A549 (cell line): ENCODE results near the gene GAS7. TPM values are rescaled to one million over a fixed set of nuclear protein-coding genes. Genes with fewer than 3 reads are reported as not detected.
"Not testable (repeated sequence)": the region's sequence is repeated elsewhere in the genome, so short reads cannot be mapped to it uniquely, and the experiment has no call there.

Experiments used
- ATAC-seq, 2 experiments: fragments of 200-7000 bp in 1 of 2; fragments of >200 bp in 1 of 2; cut with Nextera tagmentation in 1 of 2; cut with Tn5 transposase in 1 of 2; 3 replicates each; pipeline versions ENCODE4 v1.8.0 to v1.9.1; 2018 to 2020; ENCODE audit warnings: mild to moderate bottlenecking in 1 of 2, moderate library complexity in 1 of 2
- CTCF ChIA-PET: fragments of 300-600 bp; sonication (Branson Sonifier 250); formaldehyde crosslinking; extraction: SDS; loops from one replicate; lab custom pipeline; 2021; ENCODE audit warnings: antibody characterized with exemption, inconsistent platforms; lab: Yijun Ruan, JAX
- POLR2A ChIA-PET: fragments of 350-600 bp; formaldehyde crosslinking; extraction: SDS; loops from one replicate; lab custom pipeline; 2021; ENCODE audit warnings: antibody characterized with exemption, inconsistent platforms; lab: Yijun Ruan, JAX
- DNase-seq, 2 experiments: peaks; one replicate each; pipeline versions ENCODE4 v3.0.0 to v3.0.0-alpha.2; 2011 to 2016; ENCODE audit warnings: low read depth in 1 of 2, low spot score in 1 of 2
- FAIRE-seq: peaks from 2 replicates; lab custom pipeline; 2011; peaks lifted over from hg19 to GRCh38; lab: Jason Lieb, UNC
- H3K27ac ChIP-seq, 2 experiments: fragments of >200 bp; sonication (Bioruptor Twin); formaldehyde crosslinking; 3 replicates each; pipeline ENCODE4 v1.5.1; 2016 to 2017
- H3K4me1 ChIP-seq: fragments of >200 bp; sonication (Bioruptor Twin); formaldehyde crosslinking; 3 replicates; pipeline ENCODE4 v1.6.1; 2016
- H3K4me2 ChIP-seq: fragments of >200 bp; sonication (Bioruptor Twin); formaldehyde crosslinking; 3 replicates; pipeline ENCODE4 v1.6.1; 2016
- H3K4me3 ChIP-seq: fragments of >200 bp; sonication (Bioruptor Twin); formaldehyde crosslinking; 3 replicates; pipeline ENCODE4 v1.5.1; 2016
- H3K9me3 ChIP-seq: fragments of >200 bp; sonication (Bioruptor Twin); formaldehyde crosslinking; 3 replicates; pipeline ENCODE4 v1.6.1; 2016
- CBX8 ChIP-seq: fragments of 200-600 bp; sonication (generic); IDR thresholded peaks from 2 replicates; pipeline ENCODE4 v1.6.1; 2016
- CHD2 ChIP-seq: fragments of 150-350 bp; IDR thresholded peaks from 2 replicates; pipeline ENCODE4 v1.6.1; 2014; ENCODE audit warnings: low read length; ENCODE audit not compliant: partially characterized antibody
- CHD4 ChIP-seq: fragments of 200-600 bp; sonication (generic); IDR thresholded peaks from 2 replicates; pipeline ENCODE4 v1.6.1; 2016; ENCODE audit warnings: antibody characterized with exemption, mild to moderate bottlenecking, borderline replicate concordance
- EP300 ChIP-seq, 2 experiments: fragments of >200 bp; sonication (Bioruptor Twin); formaldehyde crosslinking; IDR thresholded peaks; 2 replicates in 1 of 2; 3 replicates in 1 of 2; pipeline ENCODE4 v1.6.1; 2016 to 2017
- FOSL2 ChIP-seq, 2 experiments: fragments of 450-650 bp in 1 of 2; fragments of >200 bp in 1 of 2; sonication (Bioruptor Twin) in 1 of 2; formaldehyde crosslinking; IDR thresholded peaks; 2 replicates each; pipeline versions ENCODE4 v1.5.0 to v1.6.1; 2016 to 2020; ENCODE audit warnings: mild to moderate bottlenecking in 1 of 2, moderate library complexity in 1 of 2
- HEYL ChIP-seq: fragments of 250-450 bp; sonication (Bioruptor Pico); IDR thresholded peaks from 2 replicates; pipeline ENCODE4 v1.8.0; 2021; ENCODE audit warnings: mild to moderate bottlenecking, moderate library complexity
- HOXB13 ChIP-seq: fragments of 250-450 bp; sonication (Bioruptor Pico); IDR thresholded peaks from 2 replicates; pipeline ENCODE4 v1.5.0; 2020; ENCODE audit warnings: low read depth, mild to moderate bottlenecking, moderate library complexity
- KDM5A ChIP-seq: fragments of 200-600 bp; sonication (generic); IDR thresholded peaks from 2 replicates; pipeline ENCODE4 v1.6.1; 2016; ENCODE audit warnings: antibody characterized with exemption, mild to moderate bottlenecking
- MAZ ChIP-seq: fragments of 150-350 bp; IDR thresholded peaks from 2 replicates; pipeline ENCODE4 v1.6.1; 2014; ENCODE audit warnings: antibody characterized with exemption, low read depth, low read length, borderline replicate concordance
- NFE2L2 ChIP-seq: fragments of 150-350 bp; conservative IDR thresholded peaks from 2 replicates; pipeline ENCODE4 v1.6.1; 2014; ENCODE audit warnings: low read length
- NR3C1 ChIP-seq: fragments of >200 bp; sonication (Bioruptor Twin); formaldehyde crosslinking; IDR thresholded peaks from 3 replicates; pipeline ENCODE4 v1.6.1; 2017
- RFX5 ChIP-seq: fragments of 450-650 bp; IDR thresholded peaks from 2 replicates; pipeline ENCODE4 v1.7.1; 2014; ENCODE audit warnings: antibody characterized with exemption, mild to moderate bottlenecking, moderate library complexity
- RNF2 ChIP-seq: fragments of 200-600 bp; sonication (generic); IDR thresholded peaks from 2 replicates; pipeline ENCODE4 v1.6.1; 2016; ENCODE audit warnings: low read depth, mild to moderate bottlenecking, antibody characterized with exemption, moderate library complexity, borderline replicate concordance
- TP53 ChIP-seq: fragments of 250-450 bp; sonication (Bioruptor Pico); IDR thresholded peaks from 2 replicates; pipeline ENCODE4 v1.5.0; 2021; ENCODE audit warnings: mild to moderate bottlenecking, moderate library complexity
- ZC3H11A ChIP-seq: fragments of 450-650 bp; IDR thresholded peaks from 2 replicates; pipeline ENCODE4 v1.6.1; 2014; ENCODE audit warnings: antibody characterized with exemption, mild to moderate bottlenecking
- WGBS: methylation state at CpG from one replicate; pipeline ENCODE4 v1.1.6; 2017; ENCODE audit errors: missing lambda C conversion rate; 5-methylcytosine and 5-hydroxymethylcytosine counted together
- polyA plus RNA-seq, 4 experiments: library from polyadenylated mRNA; depleted of rRNA in 3 of 4; stranded (reverse); fragments of >200 nt; fragmentation: RNase III in 1 of 4; extraction: RNeasy Plus Mini Kit Qiagen cat#74134 plus additional on column Dnase treatment in 1 of 4; gene quantifications; 2 replicates in 3 of 4; 3 replicates in 1 of 4; pipeline ENCODE4 v1.2.3, GENCODE V29; 2011 to 2017
- TF ChIP-seq, protein P1 (sequence below): fragments of 200-600 bp; sonication (generic); IDR thresholded peaks from 2 replicates; pipeline ENCODE4 v1.6.1; 2016; ENCODE audit warnings: antibody characterized with exemption, mild to moderate bottlenecking, moderate library complexity

Gene GAS7
- polyA plus RNA-seq, 2 of the 4 experiments (the other 2 are of a cell fraction): 1.3 to 1.5 TPM

- H3K4me2 ChIP-seq, H3K4me3 ChIP-seq, H3K4me1 ChIP-seq, DNase-seq, H3K27ac ChIP-seq, POLR2A ChIA-PET, FAIRE-seq, ATAC-seq, H3K9me3 ChIP-seq: not testable (repeated sequence)
- WGBS: 58% methylated on average over 8 of the region's 8 CpGs
- CTCF ChIA-PET: interaction anchor here (0.6 to 1.3 kb wide), 2 partner anchors 10 to 1620 kb away, joined by 3 to 5 read pairs; partner anchors contain the start of gene RPL26
Observed at GRCh38 chr17:10002567-10003360, 195.6 kb downstream of the GAS7 start.

DNA sequence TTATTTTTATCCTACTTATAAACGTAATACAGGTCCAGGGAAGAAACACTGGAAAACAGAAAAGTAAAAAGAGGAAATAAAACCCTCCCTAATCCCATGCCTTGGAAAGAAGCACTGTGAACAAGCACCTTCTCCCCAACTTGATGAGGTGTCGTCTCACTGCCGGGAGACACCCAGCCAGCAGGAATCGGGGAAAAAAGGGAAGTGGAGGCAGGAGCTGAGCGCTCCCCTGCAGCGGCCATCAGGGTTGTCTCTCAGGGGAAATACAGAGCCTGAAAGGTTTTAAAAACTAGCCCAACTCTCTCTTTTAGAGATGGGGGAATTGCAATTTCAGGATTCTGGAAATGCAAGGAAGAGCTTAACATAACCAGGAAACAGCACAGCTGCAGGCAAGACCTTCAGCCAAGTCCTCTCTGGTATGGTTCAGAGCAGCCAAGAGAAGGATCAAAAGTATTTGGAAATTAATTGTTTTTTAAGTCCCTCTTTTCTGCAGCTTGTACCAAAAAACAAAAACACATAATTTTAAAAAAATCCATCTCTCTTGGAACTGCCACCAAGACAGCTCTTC, 197.0 kb downstream of the GAS7 start:
- POLR2A ChIA-PET: no interaction called here
- Histone ChIP-seq H3K27ac (no peak overlapping the region), H3K9me3 (no peaks in the 10 kb centered on the region), H3K4me2 (no peak overlapping the region), H3K4me3 (no peak overlapping the region), H3K4me1 (no peaks in the 10 kb centered on the region)
- ATAC-seq (no peak), DNase-seq (no peak), FAIRE-seq (no peak)
- CTCF ChIA-PET: interaction anchor here (0.7 to 1.3 kb wide), 5 partner anchors 12 to 773 kb away, joined by 3 to 4 read pairs (median 3); no protein-coding TSS in a partner anchor
- 44% methylated on average over 6 of the region's 6 CpGs for WGBS
- TF ChIP-seq RNF2 (no peak), KDM5A (no peak), FOSL2 (IDR thresholded peaks at IDR 0.05) (no peak), FOSL2 (CRISPR knock-in tag; IDR thresholded peaks at IDR 0.05) (no peak), EP300 (IDR thresholded peaks at IDR 0.05) (no peak), NR3C1 (no peak)

DNA sequence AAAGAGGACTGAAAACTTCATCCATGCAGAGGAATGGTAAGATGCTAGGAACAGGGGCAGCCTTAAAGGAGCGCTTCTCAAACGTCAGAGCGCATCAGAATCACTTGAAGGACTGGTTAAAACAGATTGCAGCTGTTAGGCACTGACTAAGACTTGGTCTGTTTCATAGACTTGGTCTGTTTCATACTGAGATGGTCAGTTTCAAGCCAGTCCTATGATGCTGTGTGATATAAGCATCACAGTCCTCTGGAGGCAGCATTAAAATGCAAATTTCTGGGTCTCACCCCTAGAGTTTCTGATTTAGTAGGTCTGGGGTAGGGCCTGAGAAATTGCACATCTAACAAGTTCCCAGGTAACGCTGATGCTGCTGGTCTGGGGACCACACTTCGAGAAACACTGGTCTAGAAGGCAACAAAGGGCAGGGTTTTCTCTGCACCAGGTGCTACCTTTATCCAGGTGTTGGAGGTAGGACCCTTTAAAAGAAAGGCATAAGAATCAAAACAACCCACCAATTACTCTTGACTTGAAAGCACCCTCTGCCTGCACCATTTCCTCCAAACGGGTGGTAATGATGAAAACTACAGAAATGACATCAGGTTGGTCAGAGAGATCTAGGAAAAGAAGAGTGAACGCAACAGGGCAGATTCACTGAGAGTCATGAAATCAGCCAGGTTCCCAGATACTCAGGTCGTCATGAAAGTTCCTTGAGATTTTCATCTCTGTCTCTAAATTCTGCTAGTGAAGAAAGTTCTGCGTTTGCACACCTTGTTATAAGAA, 198.3 kb downstream of the GAS7 start:
- POLR2A ChIA-PET: no interaction called here
- CTCF ChIA-PET: interaction anchor here (1.0 kb wide), 1 partner anchor 26 kb away, joined by 3 read pairs; no protein-coding TSS in a partner anchor
- ATAC-seq: no peak; a peak in 1 of 6 replicates
- Histone ChIP-seq H3K4me3 (no peak overlapping the region), H3K9me3 (0 out of 3 replicates have a peak, but pooled peaks cover 4% of the 10 kb centered on the region), H3K27ac (no peak overlapping the region), H3K4me1 (no peaks in the 10 kb centered on the region), H3K4me2 (no peak overlapping the region)
- no peak for FAIRE-seq
- DNase-seq: no peak
- TF ChIP-seq, protein P1, sequence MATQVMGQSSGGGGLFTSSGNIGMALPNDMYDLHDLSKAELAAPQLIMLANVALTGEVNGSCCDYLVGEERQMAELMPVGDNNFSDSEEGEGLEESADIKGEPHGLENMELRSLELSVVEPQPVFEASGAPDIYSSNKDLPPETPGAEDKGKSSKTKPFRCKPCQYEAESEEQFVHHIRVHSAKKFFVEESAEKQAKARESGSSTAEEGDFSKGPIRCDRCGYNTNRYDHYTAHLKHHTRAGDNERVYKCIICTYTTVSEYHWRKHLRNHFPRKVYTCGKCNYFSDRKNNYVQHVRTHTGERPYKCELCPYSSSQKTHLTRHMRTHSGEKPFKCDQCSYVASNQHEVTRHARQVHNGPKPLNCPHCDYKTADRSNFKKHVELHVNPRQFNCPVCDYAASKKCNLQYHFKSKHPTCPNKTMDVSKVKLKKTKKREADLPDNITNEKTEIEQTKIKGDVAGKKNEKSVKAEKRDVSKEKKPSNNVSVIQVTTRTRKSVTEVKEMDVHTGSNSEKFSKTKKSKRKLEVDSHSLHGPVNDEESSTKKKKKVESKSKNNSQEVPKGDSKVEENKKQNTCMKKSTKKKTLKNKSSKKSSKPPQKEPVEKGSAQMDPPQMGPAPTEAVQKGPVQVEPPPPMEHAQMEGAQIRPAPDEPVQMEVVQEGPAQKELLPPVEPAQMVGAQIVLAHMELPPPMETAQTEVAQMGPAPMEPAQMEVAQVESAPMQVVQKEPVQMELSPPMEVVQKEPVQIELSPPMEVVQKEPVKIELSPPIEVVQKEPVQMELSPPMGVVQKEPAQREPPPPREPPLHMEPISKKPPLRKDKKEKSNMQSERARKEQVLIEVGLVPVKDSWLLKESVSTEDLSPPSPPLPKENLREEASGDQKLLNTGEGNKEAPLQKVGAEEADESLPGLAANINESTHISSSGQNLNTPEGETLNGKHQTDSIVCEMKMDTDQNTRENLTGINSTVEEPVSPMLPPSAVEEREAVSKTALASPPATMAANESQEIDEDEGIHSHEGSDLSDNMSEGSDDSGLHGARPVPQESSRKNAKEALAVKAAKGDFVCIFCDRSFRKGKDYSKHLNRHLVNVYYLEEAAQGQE: no peak
- no peak for TF ChIP-seq CBX8
- TF ChIP-seq ZC3H11A: no peak
- TF ChIP-seq TP53 (CRISPR knock-in tag): no peak
- TF ChIP-seq CHD4: no peak
- TF ChIP-seq RFX5: no peak
- TF ChIP-seq MAZ: no peak
- no peak for TF ChIP-seq RNF2
- no peak for TF ChIP-seq NFE2L2
- no peak for TF ChIP-seq CHD2
- TF ChIP-seq HOXB13 (CRISPR knock-in tag): no peak
- no peak for TF ChIP-seq HEYL (CRISPR knock-in tag)
- 28% methylated on average over 9 of the region's 9 CpGs for WGBS
